ENCODE measurements around the gene PCDHGA1.

Gene PCDHGA1

GRCh38 chr5:141527426-141527825 is 197.1 kb downstream of the PCDHGA1 start:
- no peak for DNase-seq

DNA sequence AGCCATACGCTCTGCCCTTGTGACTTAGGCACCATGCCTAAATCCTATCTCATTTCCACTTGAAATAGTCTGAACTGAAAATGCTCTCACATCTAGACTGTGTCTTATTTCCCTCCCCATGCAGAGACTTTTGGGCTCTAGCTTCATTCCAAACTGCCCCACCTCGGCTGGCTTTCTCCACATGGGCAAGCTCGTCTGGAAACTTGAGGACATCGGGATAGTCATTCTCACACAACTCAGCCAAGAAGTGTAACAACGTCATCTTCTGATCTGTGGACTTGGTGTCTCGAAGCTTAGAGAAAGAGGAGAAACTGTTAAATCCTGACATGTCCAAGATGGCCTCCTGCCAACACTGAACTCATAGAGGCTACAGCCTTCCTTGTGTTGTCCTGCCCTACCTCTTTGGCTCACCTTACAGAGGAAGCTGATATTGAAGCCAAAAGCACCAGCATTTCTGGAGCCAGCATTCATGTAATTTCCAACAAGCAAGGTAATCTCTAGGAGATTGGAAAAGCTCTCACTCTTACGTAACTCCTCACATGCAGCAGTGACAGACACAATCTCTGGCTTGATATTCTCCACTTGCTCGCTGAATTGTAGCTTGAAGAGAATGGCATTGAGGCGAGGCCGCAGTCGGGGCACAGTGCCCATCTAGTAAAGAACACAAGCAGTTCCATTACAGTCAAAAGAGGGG is 198.1 kb downstream of the PCDHGA1 start:
- no peak for DNase-seq

DNA sequence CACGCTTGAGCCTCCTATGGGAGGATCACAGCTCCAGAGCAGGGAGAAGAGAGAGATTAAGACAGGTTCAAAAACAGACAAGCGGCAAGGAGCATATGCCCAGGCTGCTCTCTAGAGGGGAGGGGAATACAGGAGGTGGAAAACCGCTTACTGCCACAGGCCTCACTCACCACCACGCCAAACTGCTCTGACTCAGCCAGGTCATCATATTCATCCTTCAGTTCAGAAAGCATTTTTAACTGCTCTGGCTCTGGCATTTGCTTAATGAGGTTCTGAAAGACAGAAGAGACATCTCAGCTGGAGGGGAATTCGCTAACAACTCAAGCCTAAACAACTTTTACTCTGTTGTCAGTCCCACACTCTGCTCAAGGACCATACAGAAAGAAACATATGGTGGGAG is 198.7 kb downstream of the PCDHGA1 start:
- no peak for DNase-seq

DNA sequence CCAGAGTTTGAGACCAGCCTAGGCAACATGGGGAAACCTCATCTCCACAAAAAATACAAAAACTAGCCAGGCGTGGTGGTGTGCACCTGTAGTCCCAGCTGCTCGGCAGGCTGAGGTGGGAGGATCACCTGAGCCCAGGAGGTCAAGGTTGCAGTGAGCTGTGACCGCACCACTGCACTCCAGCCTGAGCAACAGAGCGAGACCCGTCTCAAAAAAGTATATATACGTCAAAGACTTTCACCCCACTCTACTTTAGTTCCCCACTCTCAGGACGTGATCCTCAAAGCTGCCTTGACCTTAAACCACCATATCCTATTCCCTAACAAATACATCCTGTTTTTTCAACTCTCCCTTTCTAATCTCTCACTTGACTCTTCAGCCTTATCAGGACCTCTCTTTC is 199.6 kb downstream of the PCDHGA1 start:
- DNase-seq = no peak

DNA sequence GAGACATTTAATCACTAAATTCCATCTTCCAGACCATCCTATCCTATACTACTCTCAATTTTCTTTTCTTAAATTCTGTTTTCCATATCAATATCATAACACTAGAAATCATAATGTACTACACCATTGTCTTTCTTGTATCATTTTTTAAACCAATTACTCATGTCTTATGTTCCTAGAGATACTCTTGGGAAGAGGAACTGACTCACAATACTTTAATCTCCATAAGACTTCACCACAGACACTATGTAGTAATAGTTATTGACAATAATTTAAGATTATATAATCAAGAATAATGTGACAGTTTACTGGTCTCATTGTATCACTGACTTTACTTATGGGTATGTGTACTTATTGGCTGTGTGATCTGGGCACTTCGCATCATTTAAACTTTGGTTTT is 202.4 kb downstream of the PCDHGA1 start:
- no peak for DNase-seq

GRCh38 chr5:141533897-141534296 is 203.6 kb downstream of the PCDHGA1 start:
- no peak for DNase-seq

- no peak for DNase-seq
Observed at GRCh38 chr5:141534492-141535213, 204.3 kb downstream of the PCDHGA1 start.

- DNase-seq = no peak
Observed at GRCh38 chr5:141543053-141543452, 212.7 kb downstream of the PCDHGA1 start.

DNA sequence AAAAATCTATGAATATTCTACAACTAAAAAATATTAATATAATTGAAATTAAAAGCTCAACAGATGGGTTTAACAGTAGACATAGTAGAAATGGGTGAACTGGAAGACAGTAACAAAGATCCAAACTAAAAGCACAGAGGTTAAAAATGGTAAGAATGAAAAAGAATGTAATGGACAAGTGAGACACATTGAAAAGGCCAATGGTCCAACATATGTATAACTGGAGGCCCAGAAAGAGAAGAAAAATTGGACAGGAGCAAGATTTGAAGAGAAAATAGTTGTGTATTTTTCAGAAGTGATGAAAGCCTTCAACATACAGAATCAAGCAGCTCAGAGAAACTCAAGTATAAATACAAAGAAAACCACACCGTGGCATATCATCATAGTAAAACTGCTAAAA is 217.2 kb downstream of the PCDHGA1 start:
- DNase-seq = no peak

GRCh38 chr5:141547921-141548320 is 217.6 kb downstream of the PCDHGA1 start:
- no peak for DNase-seq

DNA sequence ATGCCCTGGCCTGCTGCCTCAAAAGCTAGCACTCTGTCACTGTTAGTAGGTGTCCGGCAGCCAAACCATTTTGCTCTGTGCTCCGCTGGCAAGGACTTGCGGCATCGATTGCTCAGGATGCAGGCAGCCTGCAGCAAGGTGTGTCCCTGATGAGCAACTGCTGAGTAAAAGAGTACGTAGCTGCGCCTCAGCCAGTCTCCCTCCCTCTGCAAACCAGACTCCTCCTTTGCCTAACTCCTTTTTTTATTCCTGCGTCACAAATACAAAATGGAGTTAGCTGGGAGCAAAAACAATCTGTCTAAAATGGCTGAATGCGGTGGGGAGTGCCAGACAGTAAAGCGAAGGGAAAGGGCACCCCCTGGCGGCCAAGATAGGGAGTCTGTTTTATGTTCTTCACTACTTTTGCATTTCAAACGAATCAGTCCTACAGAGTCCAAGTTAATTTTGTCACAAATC is 227.4 kb downstream of the PCDHGA1 start:
- peak; percentile 5 to 96 (median 85) for DNase-seq

DNA sequence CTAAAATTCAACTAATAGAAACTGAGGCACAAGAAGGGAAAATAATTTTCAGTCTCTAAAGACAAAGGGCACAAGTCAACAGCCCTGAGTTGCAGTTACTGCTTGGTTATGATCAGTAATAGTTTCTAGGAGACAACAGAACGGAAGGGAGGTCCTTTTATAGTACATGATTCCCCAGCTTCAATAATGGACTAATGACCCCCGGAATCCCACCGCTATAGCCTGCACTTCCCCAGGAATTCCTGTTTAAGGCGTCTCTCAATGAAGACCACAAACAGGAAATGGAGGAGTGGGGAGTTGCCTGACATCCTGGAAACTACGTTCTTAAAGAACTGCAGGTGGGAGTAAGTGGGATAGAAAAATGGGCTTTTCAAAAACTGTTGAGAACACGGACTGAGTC is 227.8 kb downstream of the PCDHGA1 start:
- DNase-seq = peak in 5 of 56 donors; percentile 11 to 47 (median 15)

DNA sequence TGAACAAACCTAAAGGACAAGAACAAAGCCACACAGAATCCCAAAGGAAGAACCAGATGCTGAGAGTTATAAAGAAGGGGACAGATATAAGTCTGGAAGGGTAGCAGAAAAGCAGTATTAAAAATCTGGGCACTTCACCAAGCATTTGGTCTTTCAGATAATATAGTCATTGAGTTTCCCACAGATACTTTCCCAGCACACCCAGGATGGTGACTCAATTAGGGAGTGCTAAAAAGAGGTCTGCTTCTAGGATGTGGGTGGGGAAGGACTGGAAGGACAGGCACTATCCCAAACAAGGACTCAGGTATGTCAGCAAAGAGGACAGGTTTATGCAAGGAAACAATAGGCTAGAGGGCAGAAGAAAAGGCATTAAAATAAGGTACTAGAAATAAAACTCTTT is 229.1 kb downstream of the PCDHGA1 start:
- DNase-seq = peak in 1 of 56 donors; percentile 1

DNA sequence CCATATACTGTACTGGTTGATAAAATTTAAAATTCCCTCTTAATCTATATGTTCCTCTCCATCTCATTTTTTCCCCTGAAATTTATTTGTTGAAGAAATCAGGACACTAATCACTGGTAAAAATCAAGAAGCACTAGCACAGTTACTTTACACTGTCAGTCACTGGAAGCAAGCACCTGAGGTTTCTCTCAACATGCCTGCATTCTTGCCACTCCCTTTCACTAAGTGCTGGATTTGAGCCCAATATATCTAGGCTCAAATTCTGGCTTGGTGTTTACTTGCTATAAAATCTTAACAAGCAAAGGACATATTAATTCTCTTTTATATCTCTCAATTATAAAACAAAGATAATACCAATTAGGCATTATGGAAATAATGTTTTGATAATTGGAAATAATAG is 229.8 kb downstream of the PCDHGA1 start:
- DNase-seq = no peak

DNA sequence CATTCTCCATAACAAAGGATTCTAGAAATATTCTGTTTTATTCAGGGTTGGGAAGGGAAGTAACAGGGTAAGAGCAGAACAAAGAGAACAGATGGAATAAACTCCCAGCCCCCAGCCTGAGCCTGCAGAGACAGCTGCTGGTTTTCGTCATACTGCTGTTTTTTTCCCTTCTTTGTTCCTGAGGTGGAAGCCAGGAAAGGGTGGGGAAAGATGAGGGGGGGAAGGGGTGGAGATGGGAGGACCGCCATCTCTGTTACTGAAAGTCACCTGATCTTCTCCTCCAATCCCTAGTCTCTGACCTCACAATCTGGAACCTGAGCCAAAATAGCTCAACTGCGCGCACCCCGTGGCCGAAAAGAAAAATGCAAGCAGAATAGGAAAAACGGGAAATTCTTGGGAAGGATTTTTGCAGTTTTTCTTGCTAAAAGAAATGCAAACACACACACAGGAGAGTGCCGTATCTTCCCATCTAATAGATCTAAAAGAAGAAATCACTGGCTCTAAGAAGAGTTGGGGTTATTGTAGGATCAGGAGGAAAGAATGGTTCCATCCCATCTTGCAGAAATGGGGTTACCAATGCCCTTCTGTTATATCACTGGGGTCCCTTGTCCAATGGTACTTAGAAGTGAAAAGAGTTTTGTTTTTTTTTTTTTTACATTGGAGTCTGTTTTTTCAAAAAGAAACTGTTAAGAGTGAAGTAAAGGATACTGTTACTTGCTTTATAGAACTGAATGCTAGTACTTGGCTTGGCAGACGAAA is 230.6 kb downstream of the PCDHGA1 start:
- peak; percentile 19 to 93 (median 74) for DNase-seq

All from amygdala (tissue), 56 donors.